H7 (cell line): Measurements from ENCODE around the gene DNAH8. TPM values are rescaled to one million over a fixed set of nuclear protein-coding genes. Genes with fewer than 3 reads are reported as not detected.
"Not testable (repeated sequence)": the region's sequence is repeated elsewhere in the genome, so short reads cannot be mapped to it uniquely, and the experiment has no call there.

Source experiments
- DNase-seq: peaks from one replicate; pipeline ENCODE4 v3.0.0; 2012
- H3K27me3 ChIP-seq: 2 replicates; pipeline ENCODE4 v1.6.0; 2011; ENCODE audit warnings: mild to moderate bottlenecking, low read length; ENCODE audit not compliant: control insufficient read depth, insufficient read depth
- H3K36me3 ChIP-seq: replicated peaks from 2 replicates; pipeline ENCODE4 v1.5.1; 2011; ENCODE audit warnings: low read length; ENCODE audit not compliant: control insufficient read depth, insufficient read depth
- H3K4me3 ChIP-seq: 2 replicates; pipeline ENCODE4 v1.5.1; 2011; ENCODE audit warnings: low read depth, mild to moderate bottlenecking, control low read depth, low read length, moderate library complexity; ENCODE audit not compliant: insufficient read depth
- total RNA-seq: library from RNA; depleted of rRNA; stranded (reverse); fragments of >200 nt; shearing (Covaris generic); gene quantifications from 2 replicates; pipeline ENCODE4 v1.2.3, GENCODE V29; 2014

The DNAH8 gene
- total RNA-seq, 1 experiment from 2014 or later = 0.03 TPM

- H3K36me3 ChIP-seq = no peaks in the 10 kb centered on the region
- no peak overlapping the region for H3K4me3 ChIP-seq
- no peaks in the 10 kb centered on the region for H3K27me3 ChIP-seq
- no peak for DNase-seq
Measured at GRCh38 chr6:38786486-38786885, 71.4 kb downstream of the DNAH8 start.

- Histone ChIP-seq H3K27me3 (no peaks in the 10 kb centered on the region), H3K36me3 (no peaks in the 10 kb centered on the region), H3K4me3 (no peak overlapping the region)
- no peak for DNase-seq
Measured at GRCh38 chr6:38789256-38789655, 74.1 kb downstream of the DNAH8 start.

- H3K4me3 ChIP-seq = no peak overlapping the region
- H3K36me3 ChIP-seq = no peaks in the 10 kb centered on the region
- no peaks in the 10 kb centered on the region for H3K27me3 ChIP-seq
- no peak for DNase-seq
Measured at GRCh38 chr6:38792356-38792755, 77.2 kb downstream of the DNAH8 start.

GRCh38 chr6:38794682-38795081, 79.6 kb downstream of the DNAH8 start:
- no peak for DNase-seq
- Histone ChIP-seq H3K4me3 (no peak overlapping the region), H3K36me3 (no peaks in the 10 kb centered on the region), H3K27me3 (no peaks in the 10 kb centered on the region)

GRCh38 chr6:38796006-38796405, 80.9 kb downstream of the DNAH8 start:
- no peaks in the 10 kb centered on the region for H3K36me3 ChIP-seq
- DNase-seq = no peak
- H3K27me3 ChIP-seq = no peaks in the 10 kb centered on the region
- H3K4me3 ChIP-seq = no peak overlapping the region

- not testable (repeated sequence) for H3K4me3 ChIP-seq, H3K27me3 ChIP-seq, DNase-seq
Measured at GRCh38 chr6:38796437-38796836, 81.3 kb downstream of the DNAH8 start.

GRCh38 chr6:38796850-38797249, 81.7 kb downstream of the DNAH8 start:
- no peaks in the 10 kb centered on the region for H3K36me3 ChIP-seq
- H3K27me3 ChIP-seq = no peaks in the 10 kb centered on the region
- no peak for DNase-seq
- no peak overlapping the region for H3K4me3 ChIP-seq

More at GRCh38 chr6:38796437-38796836, 81.3 kb downstream of the DNAH8 start:
- H3K36me3 ChIP-seq = not testable (repeated sequence)

- no peaks in the 10 kb centered on the region for H3K36me3 ChIP-seq
- no peaks in the 10 kb centered on the region for H3K27me3 ChIP-seq
- no peak overlapping the region for H3K4me3 ChIP-seq
- DNase-seq = no peak
Measured at GRCh38 chr6:38797391-38797790, 82.3 kb downstream of the DNAH8 start.

- Histone ChIP-seq H3K36me3 (no peaks in the 10 kb centered on the region), H3K27me3 (no peaks in the 10 kb centered on the region), H3K4me3 (no peak overlapping the region)
- DNase-seq = no peak
Measured at GRCh38 chr6:38799529-38800184, 84.5 kb downstream of the DNAH8 start.

- H3K27me3 ChIP-seq = no peaks in the 10 kb centered on the region
- no peaks in the 10 kb centered on the region for H3K36me3 ChIP-seq
- no peak for DNase-seq
- no peak overlapping the region for H3K4me3 ChIP-seq
Measured at GRCh38 chr6:38801305-38801704, 86.2 kb downstream of the DNAH8 start.

GRCh38 chr6:38802497-38802896, 87.4 kb downstream of the DNAH8 start:
- H3K4me3 ChIP-seq = no peak overlapping the region

GRCh38 chr6:38803129-38803528, 88.0 kb downstream of the DNAH8 start:
- no peak for DNase-seq
- Histone ChIP-seq H3K36me3 (no peaks in the 10 kb centered on the region), H3K27me3 (no peaks in the 10 kb centered on the region), H3K4me3 (no peak overlapping the region)

More at GRCh38 chr6:38802497-38802896, 87.4 kb downstream of the DNAH8 start:
- no peaks in the 10 kb centered on the region for H3K36me3 ChIP-seq
- no peak for DNase-seq
- H3K27me3 ChIP-seq = no peaks in the 10 kb centered on the region

GRCh38 chr6:38804358-38804757, 89.2 kb downstream of the DNAH8 start:
- no peaks in the 10 kb centered on the region for H3K36me3 ChIP-seq
- no peaks in the 10 kb centered on the region for H3K27me3 ChIP-seq
- no peak overlapping the region for H3K4me3 ChIP-seq
- no peak for DNase-seq

GRCh38 chr6:38805127-38805655, 90.1 kb downstream of the DNAH8 start:
- H3K4me3 ChIP-seq = no peak overlapping the region
- DNase-seq = no peak
- no peaks in the 10 kb centered on the region for H3K36me3 ChIP-seq
- no peaks in the 10 kb centered on the region for H3K27me3 ChIP-seq

GRCh38 chr6:38805692-38806091, 90.6 kb downstream of the DNAH8 start:
- Histone ChIP-seq H3K36me3 (no peaks in the 10 kb centered on the region), H3K27me3 (no peaks in the 10 kb centered on the region), H3K4me3 (no peak overlapping the region)
- no peak for DNase-seq
